ENCODE measurements around the gene NFATC2. TPM values are rescaled to one million over a fixed set of nuclear protein-coding genes. Genes with fewer than 3 reads are reported as not detected.

NFATC2 gene
- total and polyA plus RNA-seq, 12 donors = 0.43 to 5.7 (median 3.3) TPM

DNA sequence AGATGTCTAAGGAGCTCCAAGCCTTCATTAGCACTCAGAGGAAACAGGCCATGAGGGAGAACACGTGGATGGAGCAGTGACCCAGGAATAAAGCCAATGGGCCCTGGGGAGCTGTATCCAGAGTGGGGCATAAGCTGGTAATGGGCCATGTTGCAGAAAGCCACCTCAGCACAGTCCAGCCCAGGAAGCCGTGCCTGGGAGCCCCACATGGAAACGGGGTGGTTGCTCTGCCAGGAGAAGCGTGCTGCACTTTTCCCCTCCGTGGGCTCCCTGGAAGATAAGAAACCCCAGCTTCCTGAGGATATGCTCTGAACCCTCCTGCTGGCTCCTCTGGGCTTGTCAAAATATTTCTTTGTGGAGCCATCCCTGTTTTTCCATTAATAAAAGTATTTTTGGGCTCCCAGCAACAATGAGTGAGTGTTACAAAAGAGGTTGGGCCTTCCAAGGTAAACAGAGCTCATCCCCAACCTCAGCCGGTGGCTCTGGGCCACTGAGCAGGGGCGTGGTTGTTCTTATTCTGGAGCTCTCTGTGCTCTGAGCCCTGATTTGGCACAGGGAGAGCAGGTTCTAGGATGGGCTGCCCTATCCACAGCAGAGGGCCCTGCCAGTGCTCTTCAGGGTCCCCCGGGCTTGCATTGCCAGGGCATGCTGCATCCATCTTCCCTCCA lies 31.2 kb upstream of the NFATC2 start:
- ATAC-seq (peak in 4 of 8 donors; percentile 27 to 40 (median 32)), DNase-seq (peak in 1 of 2 donors; percentile 18)
- Histone ChIP-seq H3K4me1 (peaks cover 0 to 32% (median 16%) of the 10 kb centered on the region in 9 donors), H3K36me3 (no peaks in the 10 kb centered on the region), H3K27me3 (no peaks in the 10 kb centered on the region), H3K27ac (no peak overlapping the region), H3K9me3 (peaks cover 0 to 12% (median 0%) of the 10 kb centered on the region in 11 donors), H3K4me3 (no peak overlapping the region)
- TF ChIP-seq, protein P1, sequence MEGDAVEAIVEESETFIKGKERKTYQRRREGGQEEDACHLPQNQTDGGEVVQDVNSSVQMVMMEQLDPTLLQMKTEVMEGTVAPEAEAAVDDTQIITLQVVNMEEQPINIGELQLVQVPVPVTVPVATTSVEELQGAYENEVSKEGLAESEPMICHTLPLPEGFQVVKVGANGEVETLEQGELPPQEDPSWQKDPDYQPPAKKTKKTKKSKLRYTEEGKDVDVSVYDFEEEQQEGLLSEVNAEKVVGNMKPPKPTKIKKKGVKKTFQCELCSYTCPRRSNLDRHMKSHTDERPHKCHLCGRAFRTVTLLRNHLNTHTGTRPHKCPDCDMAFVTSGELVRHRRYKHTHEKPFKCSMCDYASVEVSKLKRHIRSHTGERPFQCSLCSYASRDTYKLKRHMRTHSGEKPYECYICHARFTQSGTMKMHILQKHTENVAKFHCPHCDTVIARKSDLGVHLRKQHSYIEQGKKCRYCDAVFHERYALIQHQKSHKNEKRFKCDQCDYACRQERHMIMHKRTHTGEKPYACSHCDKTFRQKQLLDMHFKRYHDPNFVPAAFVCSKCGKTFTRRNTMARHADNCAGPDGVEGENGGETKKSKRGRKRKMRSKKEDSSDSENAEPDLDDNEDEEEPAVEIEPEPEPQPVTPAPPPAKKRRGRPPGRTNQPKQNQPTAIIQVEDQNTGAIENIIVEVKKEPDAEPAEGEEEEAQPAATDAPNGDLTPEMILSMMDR (IDR thresholded peaks at IDR 0.05) = no peak
- 56 to 64% methylated on average over 8 of the region's 8 CpGs for WGBS, 2 donors
- intact Hi-C loops (cut with DNase I) = loop anchor here in 1 of 10 donors (5.0 kb wide), 1 partner anchor 126 kb away; no protein-coding TSS in a partner anchor

DNA sequence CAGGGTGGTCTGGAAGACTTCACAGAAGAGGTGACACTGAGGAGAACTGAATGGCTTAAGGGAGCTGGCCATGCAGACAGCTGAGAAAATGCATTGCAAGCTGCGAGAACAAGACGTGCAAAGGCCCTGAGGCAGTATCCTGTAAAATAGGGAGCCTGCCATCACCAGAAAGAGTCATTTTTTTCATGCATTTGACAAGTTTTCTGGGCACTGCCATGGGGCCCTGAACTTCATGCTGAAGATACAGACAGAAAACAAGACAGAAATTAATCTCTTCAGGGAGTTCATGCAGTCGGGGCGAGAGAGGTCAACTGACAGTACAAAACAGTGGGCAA lies 28.9 kb upstream of the NFATC2 start:
- Histone ChIP-seq H3K27me3 (no peaks in the 10 kb centered on the region), H3K36me3 (no peaks in the 10 kb centered on the region), H3K4me3 (no peak overlapping the region), H3K27ac (peak overlapping the region in 4 of 10 donors; percentile 83 to 91 (median 90)), H3K4me1 (peaks cover 0 to 32% (median 16%) of the 10 kb centered on the region in 9 donors), H3K9me3 (peaks cover 0 to 12% (median 0%) of the 10 kb centered on the region in 11 donors)
- ATAC-seq = no peak
- intact Hi-C loops (cut with DNase I) = loop anchor here in 1 of 10 donors (5.0 kb wide), 1 partner anchor 124 kb away; no protein-coding TSS in a partner anchor
- no peak for DNase-seq
- 75 to 90% methylated on average over 4 of the region's 4 CpGs for WGBS, 2 donors
- TF ChIP-seq, protein P1 (IDR thresholded peaks at IDR 0.05) = no peak

DNA sequence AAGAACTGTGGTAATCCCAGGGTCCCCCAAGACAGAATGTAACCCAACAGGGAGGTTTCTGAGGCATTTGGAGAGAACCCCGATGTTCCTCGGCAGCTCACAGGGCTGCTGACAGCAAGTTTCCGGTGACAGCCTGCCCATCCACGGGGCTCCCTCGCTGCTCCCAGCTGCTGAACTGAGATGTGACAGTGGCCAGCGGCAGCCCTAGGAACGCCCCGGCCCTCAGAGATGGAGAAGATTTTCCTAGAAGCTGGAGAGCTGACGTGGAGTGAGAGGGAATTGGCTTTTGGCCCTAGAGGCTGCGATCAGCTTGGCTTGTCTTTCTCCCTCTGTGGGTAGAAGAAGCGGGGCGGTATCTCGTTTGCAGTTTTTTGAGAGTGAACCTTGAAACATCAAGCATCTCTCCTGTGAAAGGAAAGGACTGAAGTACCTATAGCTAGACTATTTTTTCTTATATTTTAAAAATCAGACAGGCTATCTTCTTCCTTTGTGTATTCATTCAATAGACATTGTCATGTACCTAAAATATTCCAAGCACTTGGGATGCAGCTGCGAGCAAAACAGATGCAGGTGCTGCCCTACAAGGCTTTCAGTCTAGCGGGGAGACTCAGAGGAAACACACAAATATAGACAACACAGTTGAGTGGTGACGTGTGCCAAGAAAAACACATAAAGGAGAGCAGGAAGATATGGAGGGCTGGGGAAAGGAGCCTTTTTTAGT lies 28.4 kb upstream of the NFATC2 start:
- H3K4me1 ChIP-seq = peaks cover 0 to 35% (median 16%) of the 10 kb centered on the region in 9 donors
- no peaks in the 10 kb centered on the region for H3K36me3 ChIP-seq
- DNase-seq = peak; percentile 40 to 67
- WGBS, 2 donors = 13 to 15% methylated on average over 16 of the region's 16 CpGs
- intact Hi-C loops (cut with DNase I) = loop anchor here in 1 of 10 donors (5.0 kb wide), 1 partner anchor 124 kb away; no protein-coding TSS in a partner anchor
- ATAC-seq = peak; percentile 61 to 87 (median 78)
- H3K9me3 ChIP-seq = peaks cover 0 to 12% (median 0%) of the 10 kb centered on the region in 11 donors
- H3K4me3 ChIP-seq = peak overlapping the region in 7 of 10 donors; percentile 9 to 43 (median 34)
- H3K27ac ChIP-seq = peak overlapping the region; percentile 44 to 91 (median 80)
- H3K27me3 ChIP-seq = no peaks in the 10 kb centered on the region
- TF ChIP-seq, protein P1 (IDR thresholded peaks at IDR 0.05) = no peak

Data from heart right ventricle (tissue), 16 donors.